Peyer's patch (tissue), 4 donors: Measurements from ENCODE around the gene TUBD1. TPM values are rescaled to one million over a fixed set of nuclear protein-coding genes. Genes with fewer than 3 reads are reported as not detected.

Source experiments
- DNase-seq, 3 donors: peaks; one replicate each; pipeline ENCODE4 v3.0.0-alpha.2; 2017 to 2019
- H3K27ac ChIP-seq, 4 donors: fragments of 200-600 bp; sonication (generic); one replicate each; pipeline ENCODE4 v1.5.1; 2016 to 2019
- H3K27me3 ChIP-seq, 2 donors: fragments of 200-600 bp; sonication (generic); one replicate each; pipeline ENCODE4 v1.5.1; 2019
- H3K36me3 ChIP-seq, 3 donors: fragments of 200-600 bp; sonication (generic); one replicate each; pipeline ENCODE4 v1.5.1; 2016 to 2019
- H3K4me1 ChIP-seq, 4 donors: fragments of 200-600 bp; sonication (generic); one replicate each; pipeline ENCODE4 v1.5.1; 2016 to 2019
- H3K4me3 ChIP-seq, 4 donors: fragments of 200-600 bp; sonication (generic); 1 replicate in 3 of 4; 2 replicates in 1 of 4; pipeline ENCODE4 v1.5.1; 2016 to 2019; ENCODE audit warnings: mild to moderate bottlenecking in 1 of 4
- H3K9me3 ChIP-seq, 4 donors: fragments of 200-600 bp; sonication (generic); one replicate each; pipeline ENCODE4 v1.5.1; 2016 to 2019; ENCODE audit warnings: mild to moderate bottlenecking in 1 of 4
- CTCF ChIP-seq, 6 experiments: fragments of 450-650 bp in 4 of 6; fragments of 200-600 bp in 2 of 6; sonication (generic) in 1 of 6; IDR thresholded peaks; one replicate each; pipeline ENCODE4 v1.5.1; 2017 to 2019; ENCODE audit warnings: antibody characterized with exemption in 6 of 6, mild to moderate bottlenecking in 3 of 6, moderate library complexity in 1 of 6
- POLR2A ChIP-seq, 2 donors: fragments of 450-650 bp; IDR thresholded peaks; one replicate each; pipeline ENCODE4 v1.5.1; 2017; ENCODE audit warnings: antibody characterized with exemption in 2 of 2, mild to moderate bottlenecking in 2 of 2, moderate library complexity in 2 of 2
- small RNA-seq, 2 donors: library from RNA; depleted of rRNA; stranded (forward); fragments of <200 nt; gene quantifications; one replicate each; pipeline ENCODE3, GENCODE V24; 2016
- total RNA-seq, 4 donors: library from RNA; depleted of rRNA; stranded (reverse); fragments of >200 nt; gene quantifications; one replicate each; pipeline ENCODE4 v1.1.0, GENCODE V29; 2016

Gene TUBD1
- total RNA-seq, 4 donors from 2014 or later, result 8.4 to 12.2 (median 9.5) TPM

GRCh38 chr17:59814685-59815084, 78.1 kb downstream of the TUBD1 start:
- H3K27me3 ChIP-seq, result no peaks in the 10 kb centered on the region
- peaks cover 0 to 35% (median 0%) of the 10 kb centered on the region in 3 donors for H3K36me3 ChIP-seq
- TF ChIP-seq POLR2A (IDR thresholded peaks at IDR 0.05) (no peak), CTCF (IDR thresholded peaks at IDR 0.05) (no peak)
- H3K9me3 ChIP-seq, result no peaks in the 10 kb centered on the region
- H3K4me1 ChIP-seq, result no peaks in the 10 kb centered on the region
- H3K27ac ChIP-seq, result peak overlapping the region in 3 of 4 donors; percentile 15 to 76 (median 53)
- no peak overlapping the region for H3K4me3 ChIP-seq
- no peak for DNase-seq

GRCh38 chr17:59814276-59814675, 78.5 kb downstream of the TUBD1 start:
- Histone ChIP-seq H3K4me3 (no peak overlapping the region), H3K4me1 (no peaks in the 10 kb centered on the region), H3K27ac (peak overlapping the region in 3 of 4 donors; percentile 16 to 76 (median 53)), H3K36me3 (peaks cover 0 to 35% (median 0%) of the 10 kb centered on the region in 3 donors), H3K9me3 (no peaks in the 10 kb centered on the region), H3K27me3 (no peaks in the 10 kb centered on the region)
- no peak for DNase-seq
- TF ChIP-seq CTCF (IDR thresholded peaks at IDR 0.05), result no peak
- TF ChIP-seq POLR2A (IDR thresholded peaks at IDR 0.05), result no peak

GRCh38 chr17:59812139-59812538, 80.6 kb downstream of the TUBD1 start:
- TF ChIP-seq CTCF (IDR thresholded peaks at IDR 0.05) (no peak), POLR2A (IDR thresholded peaks at IDR 0.05) (no peak)
- H3K9me3 ChIP-seq, result no peaks in the 10 kb centered on the region
- H3K4me3 ChIP-seq, result no peak overlapping the region
- H3K4me1 ChIP-seq, result no peaks in the 10 kb centered on the region
- no peak for DNase-seq
- H3K36me3 ChIP-seq, result peaks cover 0 to 32% (median 0%) of the 10 kb centered on the region in 3 donors
- H3K27ac ChIP-seq, result no peak overlapping the region
- no peaks in the 10 kb centered on the region for H3K27me3 ChIP-seq

- Histone ChIP-seq H3K4me3 (no peak overlapping the region), H3K36me3 (peaks cover 0 to 25% (median 0%) of the 10 kb centered on the region in 3 donors), H3K9me3 (no peaks in the 10 kb centered on the region), H3K27ac (no peak overlapping the region), H3K27me3 (no peaks in the 10 kb centered on the region), H3K4me1 (no peaks in the 10 kb centered on the region)
- TF ChIP-seq CTCF (IDR thresholded peaks at IDR 0.05) (no peak), POLR2A (IDR thresholded peaks at IDR 0.05) (no peak)
- DNase-seq, result no peak
These were observed 81.5 kb downstream of the TUBD1 start for GRCh38 chr17:59811209-59811608.

- Histone ChIP-seq H3K27ac (no peak overlapping the region), H3K27me3 (no peaks in the 10 kb centered on the region), H3K4me3 (no peak overlapping the region), H3K36me3 (peaks cover 0 to 21% (median 0%) of the 10 kb centered on the region in 3 donors), H3K4me1 (no peaks in the 10 kb centered on the region), H3K9me3 (no peaks in the 10 kb centered on the region)
- no peak for TF ChIP-seq CTCF (IDR thresholded peaks at IDR 0.05)
- no peak for TF ChIP-seq POLR2A (IDR thresholded peaks at IDR 0.05)
- no peak for DNase-seq
These were observed 81.9 kb downstream of the TUBD1 start for GRCh38 chr17:59810894-59811153.

Small RNA genes within 50 kb of the gene (small RNA-seq; reads per million reads assigned to genes)
- gene RNU6-450P, result 0 reads per million in 2 donors
- 0 reads per million in 2 donors for gene RPS29P21

Other genes starting within 250 kb of the TUBD1 start
- gene PTRH2, start 185.5 kb downstream of the TUBD1 start, total RNA-seq, result 10 to 100 TPM; 11.7 to 60.2 (median 14.9) TPM
- 100 to 1,000 TPM; 228 to 366 (median 332) TPM for gene VMP1, start 185.3 kb downstream of the TUBD1 start, total RNA-seq
- 10 to 100 TPM; 21.5 to 43.0 (median 29.9) TPM for gene RPS6KB1, start 178 bp upstream of the TUBD1 start, total RNA-seq
- 10 to 100 TPM; 15.7 to 37.7 (median 29.1) TPM for gene RNFT1, start 71.8 kb upstream of the TUBD1 start, total RNA-seq
- gene HEATR6, start 186.0 kb upstream of the TUBD1 start, total RNA-seq, result 10 to 100 TPM in 3 of 4 donors, 1 to 10 TPM in 1; 9.0 to 72.6 (median 15.5) TPM